Measurements from ENCODE around the gene DVL1. TPM values are rescaled to one million over a fixed set of nuclear protein-coding genes. Genes with fewer than 3 reads are reported as not detected.

DVL1 gene
- polyA plus RNA-seq, 12 donors: 24.2 to 54.3 (median 33.0) TPM; not detected in 1

Other genes starting within 250 kb of the DVL1 start
- 10 to 100 TPM in 1 of 12 donors, 1 to 10 TPM in 10, not detected in 1; 3.5 to 11.4 (median 5.6) TPM for gene C1orf159, start 233.3 kb downstream of the DVL1 start, polyA plus RNA-seq (ENCODE audit: insufficient read length in 12 of 12)
- under 1 TPM in 7 of 12 donors, not detected in 5; 0.10 to 0.72 (median 0.33) TPM for gene TTLL10, start 175.5 kb downstream of the DVL1 start, polyA plus RNA-seq (ENCODE audit: insufficient read length in 12 of 12)
- gene TNFRSF18, start 142.8 kb downstream of the DVL1 start, polyA plus RNA-seq (ENCODE audit: insufficient read length in 12 of 12): 1 to 10 TPM in 9 of 12 donors, under 1 TPM in 1, not detected in 2; 0.87 to 4.2 (median 2.6) TPM
- 1 to 10 TPM in 10 of 12 donors, not detected in 2; 1.1 to 2.5 (median 1.7) TPM for gene TNFRSF4, start 135.3 kb downstream of the DVL1 start, polyA plus RNA-seq (ENCODE audit: insufficient read length in 12 of 12)
- gene SDF4, start 117.4 kb downstream of the DVL1 start, polyA plus RNA-seq (ENCODE audit: insufficient read length in 12 of 12): 100 to 1,000 TPM in 2 of 12 donors, 10 to 100 TPM in 9, not detected in 1; 71.1 to 160 (median 81.8) TPM
- 100 to 1,000 TPM in 1 of 12 donors, 10 to 100 TPM in 11; 12.3 to 155 (median 16.1) TPM for gene B3GALT6, start 117.2 kb downstream of the DVL1 start, polyA plus RNA-seq (ENCODE audit: insufficient read length in 12 of 12)
- 1 to 10 TPM in 10 of 12 donors, not detected in 2; 2.0 to 5.4 (median 2.4) TPM for gene C1QTNF12, start 102.7 kb downstream of the DVL1 start, polyA plus RNA-seq (ENCODE audit: insufficient read length in 12 of 12)
- 10 to 100 TPM in 11 of 12 donors, not detected in 1; 28.1 to 52.6 (median 37.7) TPM for gene UBE2J2, start 75.6 kb downstream of the DVL1 start, polyA plus RNA-seq (ENCODE audit: insufficient read length in 12 of 12)
- 10 to 100 TPM in 1 of 12 donors, 1 to 10 TPM in 10, not detected in 1; 2.4 to 10.0 (median 4.3) TPM for gene SCNN1D, start 69.0 kb downstream of the DVL1 start, polyA plus RNA-seq (ENCODE audit: insufficient read length in 12 of 12)
- gene ACAP3, start 41.5 kb downstream of the DVL1 start, polyA plus RNA-seq (ENCODE audit: insufficient read length in 12 of 12): 10 to 100 TPM in 11 of 12 donors, not detected in 1; 27.5 to 88.5 (median 36.2) TPM
- gene PUSL1, start 40.8 kb downstream of the DVL1 start, polyA plus RNA-seq (ENCODE audit: insufficient read length in 12 of 12): 1 to 10 TPM in 10 of 12 donors, not detected in 2; 3.3 to 8.0 (median 5.2) TPM
- 100 to 1,000 TPM in 2 of 12 donors, 10 to 100 TPM in 9, not detected in 1; 60.1 to 138 (median 75.5) TPM for gene INTS11, start 24.8 kb downstream of the DVL1 start, polyA plus RNA-seq (ENCODE audit: insufficient read length in 12 of 12)
- 10 to 100 TPM in 11 of 12 donors, not detected in 1; 10.5 to 22.7 (median 13.5) TPM for gene CPTP, start 24.6 kb downstream of the DVL1 start, polyA plus RNA-seq (ENCODE audit: insufficient read length in 12 of 12)
- 1 to 10 TPM in 10 of 12 donors, not detected in 2; 1.0 to 4.6 (median 2.1) TPM for gene TAS1R3, start 18.1 kb downstream of the DVL1 start, polyA plus RNA-seq (ENCODE audit: insufficient read length in 12 of 12)
- 100 to 1,000 TPM in 2 of 12 donors, 10 to 100 TPM in 9, not detected in 1; 48.9 to 192 (median 66.7) TPM for gene MXRA8, start 9.1 kb upstream of the DVL1 start, polyA plus RNA-seq (ENCODE audit: insufficient read length in 12 of 12)
- gene AURKAIP1, start 25.8 kb upstream of the DVL1 start, polyA plus RNA-seq (ENCODE audit: insufficient read length in 12 of 12): 10 to 100 TPM in 11 of 12 donors, not detected in 1; 42.4 to 71.8 (median 52.7) TPM
- 100 to 1,000 TPM in 11 of 12 donors, not detected in 1; 116 to 262 (median 151) TPM for gene CCNL2, start 49.9 kb upstream of the DVL1 start, polyA plus RNA-seq (ENCODE audit: insufficient read length in 12 of 12)
- gene MRPL20, start 57.9 kb upstream of the DVL1 start, polyA plus RNA-seq (ENCODE audit: insufficient read length in 12 of 12): 100 to 1,000 TPM in 9 of 12 donors, 10 to 100 TPM in 2, not detected in 1; 96.9 to 118 (median 106) TPM
- 10 to 100 TPM in 10 of 12 donors, 1 to 10 TPM in 1, not detected in 1; 9.0 to 27.8 (median 13.8) TPM for gene ANKRD65, start 71.9 kb upstream of the DVL1 start, polyA plus RNA-seq (ENCODE audit: insufficient read length in 12 of 12)
- 100 to 1,000 TPM in 1 of 12 donors, 10 to 100 TPM in 11; 37.0 to 205 (median 46.0) TPM for gene VWA1, start 86.3 kb upstream of the DVL1 start, polyA plus RNA-seq (ENCODE audit: insufficient read length in 12 of 12)
- 1 to 10 TPM in 1 of 12 donors, under 1 TPM in 9, not detected in 2; 0.33 to 2.8 (median 0.64) TPM for gene ATAD3C, start 100.3 kb upstream of the DVL1 start, polyA plus RNA-seq (ENCODE audit: insufficient read length in 12 of 12)
- 10 to 100 TPM in 7 of 12 donors, 1 to 10 TPM in 4, not detected in 1; 5.7 to 50.0 (median 10.4) TPM for gene ATAD3B, start 122.3 kb upstream of the DVL1 start, polyA plus RNA-seq (ENCODE audit: insufficient read length in 12 of 12)
- gene ATAD3A, start 162.7 kb upstream of the DVL1 start, polyA plus RNA-seq (ENCODE audit: insufficient read length in 12 of 12): 10 to 100 TPM in 10 of 12 donors, 1 to 10 TPM in 1, not detected in 1; 8.6 to 27.8 (median 13.4) TPM
- 1 to 10 TPM in 10 of 12 donors, not detected in 2; 1.9 to 6.5 (median 3.5) TPM for gene TMEM240, start 191.2 kb upstream of the DVL1 start, polyA plus RNA-seq (ENCODE audit: insufficient read length in 12 of 12)
- 10 to 100 TPM in 11 of 12 donors, not detected in 1; 61.6 to 98.6 (median 86.4) TPM for gene SSU72, start 225.4 kb upstream of the DVL1 start, polyA plus RNA-seq (ENCODE audit: insufficient read length in 12 of 12)